RPMI7951 (cell line): ENCODE data around the gene RAB3D. TPM values are rescaled to one million over a fixed set of nuclear protein-coding genes. Genes with fewer than 3 reads are reported as not detected.
"Not testable (repeated sequence)": the region's sequence is repeated elsewhere in the genome, so short reads cannot be mapped to it uniquely, and the experiment has no call there.

Experiments used
- DNase-seq: peaks from one replicate; pipeline ENCODE4 v3.0.0-alpha.2; 2012; ENCODE audit warnings: low read depth
- total RNA-seq: library from RNA; depleted of rRNA; stranded (reverse); fragments of >200 nt; shearing (Covaris generic); gene quantifications from 2 replicates; pipeline ENCODE4 v1.2.3, GENCODE V29; 2014

Gene RAB3D
- total RNA-seq, 1 experiment from 2014 or later = 6.2 TPM

GRCh38 chr19:11338569-11339253 is 746 bp downstream of the RAB3D start:
- no peak for DNase-seq

GRCh38 chr19:11338121-11338520 is 1.3 kb downstream of the RAB3D start:
- no peak for DNase-seq

GRCh38 chr19:11337080-11337479 is 2.4 kb downstream of the RAB3D start:
- DNase-seq = no peak

- DNase-seq = no peak
These were observed 3.9 kb downstream of the RAB3D start for GRCh38 chr19:11335449-11336146.

DNA sequence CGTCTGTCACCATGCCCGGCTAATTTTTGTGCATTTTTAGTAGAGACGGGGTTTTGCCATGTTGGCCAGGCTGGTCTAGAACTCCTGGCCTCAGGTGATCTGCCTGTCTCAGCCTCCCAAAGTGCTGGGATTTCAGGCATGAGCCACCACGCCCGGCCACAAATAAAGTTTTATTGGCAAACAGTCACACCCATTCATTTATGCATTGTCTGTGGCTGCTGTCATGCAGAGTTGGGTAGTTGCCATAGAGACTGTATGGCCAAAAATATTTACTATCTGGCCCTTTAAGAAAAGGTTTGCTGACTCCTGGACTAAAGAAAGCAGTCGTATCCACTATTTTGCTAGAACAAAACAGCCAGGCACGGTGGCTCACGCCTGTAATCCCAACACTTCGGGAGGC is 5.6 kb downstream of the RAB3D start:
- DNase-seq = peak; percentile 39

DNA sequence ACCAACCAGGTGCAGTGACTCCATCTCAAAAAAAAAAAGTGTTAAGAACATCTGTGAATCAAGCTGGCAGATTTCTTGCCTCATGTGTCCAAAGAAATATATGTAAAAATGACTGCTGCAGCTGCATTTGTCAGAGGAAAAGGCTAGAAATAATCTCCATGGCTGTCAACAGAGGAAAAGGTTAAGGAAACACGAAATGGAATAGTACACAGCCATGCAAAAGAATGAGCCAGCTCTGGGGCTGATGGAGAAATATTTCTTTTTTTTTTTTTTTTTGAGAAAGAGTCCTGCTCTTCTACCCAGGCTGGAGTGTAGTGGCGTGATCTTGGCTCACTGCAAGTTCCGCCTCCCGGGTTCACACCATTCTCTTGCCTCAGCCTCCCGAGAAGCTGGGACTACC is 6.6 kb downstream of the RAB3D start:
- DNase-seq = no peak

DNA sequence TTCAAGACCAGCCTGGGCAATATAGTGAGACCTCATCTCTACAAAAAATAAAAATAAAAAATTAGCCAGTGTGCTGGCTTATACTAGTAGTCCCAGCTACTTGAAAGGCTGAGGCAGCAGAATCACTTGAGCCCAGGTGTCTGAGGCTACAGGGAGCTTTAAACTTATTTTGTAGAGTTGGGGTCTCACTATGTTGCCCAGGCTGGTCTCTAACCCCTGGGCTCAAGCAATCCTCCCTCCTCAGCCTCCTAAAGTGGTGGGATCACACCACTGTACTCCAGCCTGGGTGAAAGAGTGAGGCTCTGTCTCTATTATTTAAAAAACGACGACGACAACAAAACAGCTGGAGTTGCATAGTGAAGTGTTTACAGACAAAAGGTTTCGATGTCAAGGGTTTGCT is 8.0 kb downstream of the RAB3D start:
- DNase-seq = no peak

GRCh38 chr19:11330127-11330526 is 9.3 kb downstream of the RAB3D start:
- DNase-seq = no peak

- DNase-seq = no peak
These were observed 13.9 kb downstream of the RAB3D start for GRCh38 chr19:11325544-11325943.

- no peak for DNase-seq
These were observed 14.6 kb downstream of the RAB3D start for GRCh38 chr19:11324748-11325389.

- peak; percentile 97 for DNase-seq
These were observed 15.3 kb downstream of the RAB3D start for GRCh38 chr19:11324079-11324661.

DNA sequence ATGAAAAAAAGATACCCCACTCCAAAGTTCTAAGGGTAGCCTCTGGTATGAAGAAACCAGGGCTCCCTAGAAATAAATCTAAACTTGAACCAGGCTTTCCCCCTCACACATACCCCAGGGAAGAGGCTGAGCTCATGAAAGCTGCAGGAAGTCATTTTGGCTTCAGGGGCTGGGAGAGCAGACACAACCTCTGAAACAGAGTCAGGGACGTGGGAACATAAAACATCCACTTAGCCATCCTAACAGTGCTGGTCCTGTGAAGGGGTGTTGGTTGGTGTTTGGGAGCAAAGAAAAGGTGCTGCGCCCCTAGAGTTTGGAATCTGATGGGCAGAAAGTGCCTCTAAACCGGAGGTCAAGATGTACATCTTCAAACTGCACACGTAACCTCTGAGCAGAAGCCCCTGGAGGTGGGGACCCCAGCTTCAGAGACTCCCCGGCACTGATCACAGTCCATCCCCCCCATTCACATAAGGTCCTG is 15.8 kb downstream of the RAB3D start:
- no peak for DNase-seq

DNA sequence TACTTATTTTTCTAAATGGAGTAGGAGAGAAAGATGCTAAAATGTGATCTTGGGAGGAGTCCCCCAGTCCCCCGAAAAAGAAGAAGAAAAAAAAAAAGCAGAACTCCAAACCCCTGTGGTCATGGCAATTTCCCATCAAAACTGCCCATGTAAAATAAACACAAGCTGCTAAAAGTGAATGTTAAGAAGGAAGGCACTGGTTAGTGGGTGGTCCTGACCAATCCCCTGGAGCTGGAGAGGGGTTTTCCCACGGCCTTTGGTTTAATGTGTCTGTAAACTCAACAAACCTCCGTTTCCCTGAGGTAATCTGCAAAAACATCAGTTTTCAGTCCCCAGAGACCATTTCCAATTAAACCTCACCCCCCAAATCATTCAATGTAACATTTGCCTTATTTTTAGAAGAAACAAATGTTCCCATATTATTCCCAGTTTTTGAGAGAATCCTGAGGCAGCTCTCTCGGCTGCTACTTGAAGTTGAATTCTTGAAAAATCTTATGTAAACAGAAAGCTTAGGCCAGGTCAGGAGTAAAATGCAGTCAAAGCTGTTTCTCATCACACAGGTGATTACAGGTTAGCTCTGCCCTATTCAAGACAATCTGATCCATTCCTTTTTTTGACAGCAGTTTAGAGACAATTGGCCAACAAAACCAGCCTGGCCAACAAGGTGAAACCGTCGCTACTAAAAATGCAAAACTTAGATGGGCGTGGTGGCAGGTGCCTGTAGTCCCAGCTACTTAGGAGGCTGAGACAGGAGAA is 17.0 kb downstream of the RAB3D start:
- DNase-seq = no peak

- DNase-seq = no peak
These were observed 18.0 kb downstream of the RAB3D start for GRCh38 chr19:11321191-11322126.

DNA sequence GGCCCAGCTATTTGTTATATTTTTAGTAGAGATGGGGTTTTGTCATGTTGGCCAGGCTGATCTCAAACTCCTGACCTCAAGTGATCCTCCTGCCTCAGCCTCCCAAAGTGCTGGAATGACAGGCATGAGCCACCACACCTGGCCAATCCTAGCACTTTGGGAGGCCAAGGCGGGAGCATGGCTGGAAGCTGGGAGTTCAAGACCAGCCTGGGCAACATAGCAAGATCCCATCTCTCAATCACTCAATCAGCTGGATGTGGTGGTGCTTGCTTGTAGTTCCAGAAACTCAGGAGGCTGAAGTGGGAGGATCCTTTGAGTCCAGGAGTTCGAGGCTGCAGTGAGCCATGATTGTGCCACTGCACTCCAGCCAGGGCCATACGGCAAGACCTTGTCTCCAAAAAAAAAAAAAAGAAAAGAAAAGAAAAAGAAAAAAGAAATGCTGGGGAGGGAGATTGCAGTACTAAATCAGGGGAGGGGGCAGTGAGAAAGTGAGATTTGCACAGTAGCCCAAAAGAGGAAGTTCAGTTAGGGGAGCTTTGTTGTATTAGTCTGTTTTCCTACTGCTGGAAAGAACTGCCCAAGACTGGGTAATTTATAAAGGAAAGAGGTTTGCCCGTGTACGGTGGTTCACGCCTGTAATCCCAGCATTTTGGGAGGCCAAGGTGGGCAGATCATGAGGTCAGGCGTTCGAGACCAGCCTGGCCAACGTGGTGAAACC is 19.0 kb downstream of the RAB3D start:
- not testable (repeated sequence) for DNase-seq

GRCh38 chr19:11306337-11306736 is 33.1 kb downstream of the RAB3D start:
- no peak for DNase-seq

GRCh38 chr19:11304936-11305335 is 34.5 kb downstream of the RAB3D start:
- DNase-seq = no peak

DNA sequence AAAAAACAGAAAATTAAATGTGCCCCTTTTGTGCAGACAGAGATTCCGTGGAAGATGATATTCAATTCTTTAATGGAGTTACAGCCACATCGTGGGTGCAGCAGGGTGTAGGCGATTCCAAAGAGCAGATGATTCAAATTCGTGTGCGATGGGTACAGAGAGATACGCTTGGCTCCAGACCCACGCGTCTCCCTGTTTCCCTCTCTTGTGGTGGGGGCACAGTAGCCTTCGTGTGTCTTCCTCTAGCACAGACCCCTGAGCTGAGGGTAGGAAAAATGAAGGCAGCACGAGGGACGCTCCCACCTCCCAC is 38.7 kb downstream of the RAB3D start:
- no peak for DNase-seq

GRCh38 chr19:11299946-11300810 is 39.3 kb downstream of the RAB3D start:
- no peak for DNase-seq
